ENCODE results near the gene LASP1. TPM values are rescaled to one million over a fixed set of nuclear protein-coding genes. Genes with fewer than 3 reads are reported as not detected.
A peak's percentile ranks its signal among the peaks of the same experiment; 100 is the strongest.

Gene LASP1
- total and polyA plus RNA-seq, 5 donors from 2014 or later = 50.3 to 154 (median 66.1) TPM

DNA sequence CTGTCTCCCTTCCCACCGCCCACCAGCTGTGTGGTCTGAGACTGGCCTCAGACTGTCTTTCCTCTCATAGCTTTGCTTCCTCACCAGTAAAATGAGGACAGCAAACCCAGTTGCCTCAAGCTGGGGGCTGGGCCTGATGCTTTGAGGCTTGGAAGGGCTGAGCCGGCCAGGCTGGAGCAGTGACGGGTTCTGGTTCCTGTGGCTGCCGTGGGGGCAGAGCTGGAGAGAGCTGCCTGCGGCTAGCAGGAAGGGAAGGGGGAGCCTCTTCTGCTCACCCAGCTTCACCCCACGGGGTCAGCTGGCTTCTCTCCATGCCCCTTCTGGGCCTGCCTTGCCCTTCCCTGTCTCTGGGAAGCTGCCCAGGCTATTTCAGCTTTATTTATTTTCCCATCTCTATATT is 23.7 kb downstream of the LASP1 start:
- Histone ChIP-seq H3K9me3 (ENCODE audit: control insufficient read depth in 2 of 2, low read length in 2 of 2) (no peaks in the 10 kb centered on the region), H3K4me1 (ENCODE audit: control insufficient read depth, insufficient read depth, low read length, poor library complexity, severe bottlenecking) (peaks cover 79% of the 10 kb centered on the region), H3K4me3 (ENCODE audit: low read depth, low read length) (no peak overlapping the region), H3K27me3 (ENCODE audit: control insufficient read depth, insufficient read depth, low read length) (no peaks in the 10 kb centered on the region), H3K27ac (ENCODE audit: insufficient read depth, low read length, poor library complexity, severe bottlenecking) (peak overlapping the region; percentile 65), H3K36me3 (ENCODE audit: control insufficient read depth, insufficient read depth, low read length) (peaks cover 53% of the 10 kb centered on the region)
- Mint-ChIP-seq H3K9me3 (no peaks in the 10 kb centered on the region), H3K27me3 (no peaks in the 10 kb centered on the region), H3K4me1 (peaks cover 15 to 85% (median 37%) of the 10 kb centered on the region in 4 donors), H3K27ac (peak overlapping the region in 2 of 3 donors; percentile 49 to 72), H3K36me3 (peaks cover 10% of the 10 kb centered on the region), H3K4me3 (peak overlapping the region in 3 of 4 donors; percentile 24 to 73 (median 48))
- DNase-seq (no peak), ATAC-seq (ENCODE audit: low read depth in 2 of 2) (peak in 1 of 2 donors; percentile 6)

DNA sequence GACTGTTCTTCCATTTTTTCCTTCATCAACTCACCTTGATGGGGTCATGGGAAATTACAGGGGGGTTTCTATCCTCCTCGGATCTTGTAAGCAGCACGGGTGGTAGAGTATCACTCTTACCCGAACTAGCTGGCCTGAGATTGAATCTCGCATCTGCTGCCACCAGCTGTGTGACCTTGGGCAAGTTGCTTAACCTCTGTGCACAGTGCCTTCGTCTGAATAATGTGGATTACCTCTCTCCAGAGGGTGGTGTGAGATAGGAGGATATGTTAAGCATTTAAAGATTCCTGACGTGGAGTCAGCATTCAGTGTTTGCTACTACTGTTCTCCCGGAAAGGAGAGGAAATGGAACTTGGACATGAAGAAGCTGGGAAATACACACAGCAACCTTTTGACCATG is 24.4 kb downstream of the LASP1 start:
- Histone ChIP-seq H3K9me3 (ENCODE audit: control insufficient read depth in 2 of 2, low read length in 2 of 2) (no peaks in the 10 kb centered on the region), H3K4me1 (ENCODE audit: control insufficient read depth, insufficient read depth, low read length, poor library complexity, severe bottlenecking) (peaks cover 84% of the 10 kb centered on the region), H3K27me3 (ENCODE audit: control insufficient read depth, insufficient read depth, low read length) (no peaks in the 10 kb centered on the region), H3K4me3 (ENCODE audit: low read depth, low read length) (no peak overlapping the region), H3K36me3 (ENCODE audit: control insufficient read depth, insufficient read depth, low read length) (peaks cover 49% of the 10 kb centered on the region), H3K27ac (ENCODE audit: insufficient read depth, low read length, poor library complexity, severe bottlenecking) (peak overlapping the region; percentile 65)
- H3K9me3 Mint-ChIP-seq = no peaks in the 10 kb centered on the region
- DNase-seq = no peak
- peaks cover 16 to 85% (median 39%) of the 10 kb centered on the region in 4 donors for H3K4me1 Mint-ChIP-seq
- peak overlapping the region in 2 of 3 donors; percentile 49 to 56 for H3K27ac Mint-ChIP-seq
- H3K4me3 Mint-ChIP-seq = peak overlapping the region in 2 of 4 donors; percentile 24 to 47
- H3K36me3 Mint-ChIP-seq = peaks cover 13% of the 10 kb centered on the region
- ATAC-seq (ENCODE audit: low read depth in 2 of 2) = no peak
- no peaks in the 10 kb centered on the region for H3K27me3 Mint-ChIP-seq

DNA sequence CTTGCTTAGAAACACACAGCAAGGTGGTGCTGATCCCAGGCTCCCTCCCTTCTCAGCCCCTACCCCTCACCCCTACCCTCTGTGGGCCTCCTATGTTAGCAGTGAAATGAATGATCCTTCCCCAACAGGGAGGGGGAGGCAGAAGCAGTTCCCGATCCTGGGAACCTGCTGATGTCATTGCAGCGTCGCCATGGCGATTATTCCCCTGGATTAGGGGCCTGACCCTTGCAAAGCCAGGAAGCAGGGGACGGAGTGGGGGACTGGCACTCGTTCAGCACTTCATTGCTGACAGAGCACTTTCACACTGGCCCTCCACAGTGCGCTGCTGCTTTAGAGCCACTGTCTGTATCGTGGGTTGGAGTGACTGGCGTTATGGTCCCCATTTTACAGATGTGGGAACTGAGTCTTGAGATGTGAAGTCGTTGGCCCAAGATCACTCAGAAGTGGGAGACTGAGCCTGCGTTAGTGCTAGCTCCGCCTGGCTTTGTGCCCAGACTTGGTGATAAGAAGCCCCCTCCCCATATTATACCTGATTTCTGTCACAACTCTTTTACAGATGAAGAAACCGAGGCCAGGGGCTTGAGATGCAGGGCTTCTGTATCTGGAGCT is 26.6 kb downstream of the LASP1 start:
- Mint-ChIP-seq H3K27ac (peak overlapping the region; percentile 46 to 95 (median 77)), H3K9me3 (no peaks in the 10 kb centered on the region), H3K36me3 (peaks cover 11% of the 10 kb centered on the region), H3K27me3 (no peaks in the 10 kb centered on the region), H3K4me1 (peaks cover 18 to 84% (median 37%) of the 10 kb centered on the region in 4 donors), H3K4me3 (peak overlapping the region in 1 of 4 donors; percentile 29)
- Histone ChIP-seq H3K9me3 (ENCODE audit: control insufficient read depth in 2 of 2, low read length in 2 of 2) (no peaks in the 10 kb centered on the region), H3K36me3 (ENCODE audit: control insufficient read depth, insufficient read depth, low read length) (peaks cover 37% of the 10 kb centered on the region), H3K27ac (ENCODE audit: insufficient read depth, low read length, poor library complexity, severe bottlenecking) (peak overlapping the region; percentile 93), H3K4me1 (ENCODE audit: control insufficient read depth, insufficient read depth, low read length, poor library complexity, severe bottlenecking) (peaks cover 84% of the 10 kb centered on the region), H3K4me3 (ENCODE audit: low read depth, low read length) (no peak overlapping the region), H3K27me3 (ENCODE audit: control insufficient read depth, insufficient read depth, low read length) (no peaks in the 10 kb centered on the region)
- ATAC-seq (ENCODE audit: low read depth in 2 of 2) (no peak), DNase-seq (no peak)

DNA sequence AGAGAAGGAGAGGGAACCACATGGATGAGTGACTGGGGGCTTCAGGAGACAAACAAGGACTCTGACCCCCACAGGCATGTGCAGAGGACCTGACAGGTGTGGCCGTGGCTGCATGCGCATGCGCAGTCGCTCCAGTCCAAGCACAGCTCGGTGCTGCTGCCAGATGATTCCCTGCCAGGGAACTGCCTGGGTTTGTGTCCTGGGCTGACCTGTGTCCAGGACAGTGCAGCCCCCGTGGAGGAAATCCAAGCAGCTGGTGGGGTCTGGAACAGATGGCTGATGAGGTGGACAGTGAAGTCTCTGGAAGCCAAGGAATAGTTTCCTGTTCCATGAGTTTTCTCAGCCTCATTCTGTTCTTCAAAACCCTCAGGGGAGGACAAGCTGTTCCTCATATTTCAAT is 27.3 kb downstream of the LASP1 start:
- Histone ChIP-seq H3K36me3 (ENCODE audit: control insufficient read depth, insufficient read depth, low read length) (peaks cover 30% of the 10 kb centered on the region), H3K9me3 (ENCODE audit: control insufficient read depth in 2 of 2, low read length in 2 of 2) (no peaks in the 10 kb centered on the region), H3K27me3 (ENCODE audit: control insufficient read depth, insufficient read depth, low read length) (no peaks in the 10 kb centered on the region), H3K27ac (ENCODE audit: insufficient read depth, low read length, poor library complexity, severe bottlenecking) (peak overlapping the region; percentile 93), H3K4me3 (ENCODE audit: low read depth, low read length) (no peak overlapping the region), H3K4me1 (ENCODE audit: control insufficient read depth, insufficient read depth, low read length, poor library complexity, severe bottlenecking) (peaks cover 81% of the 10 kb centered on the region)
- peak overlapping the region; percentile 77 to 97 (median 95) for H3K27ac Mint-ChIP-seq
- H3K9me3 Mint-ChIP-seq = no peaks in the 10 kb centered on the region
- ATAC-seq (ENCODE audit: low read depth in 2 of 2) = no peak
- peaks cover 8% of the 10 kb centered on the region for H3K36me3 Mint-ChIP-seq
- H3K4me1 Mint-ChIP-seq = peaks cover 14 to 81% (median 32%) of the 10 kb centered on the region in 4 donors
- no peak for DNase-seq
- no peak overlapping the region for H3K4me3 Mint-ChIP-seq
- H3K27me3 Mint-ChIP-seq = no peaks in the 10 kb centered on the region

DNA sequence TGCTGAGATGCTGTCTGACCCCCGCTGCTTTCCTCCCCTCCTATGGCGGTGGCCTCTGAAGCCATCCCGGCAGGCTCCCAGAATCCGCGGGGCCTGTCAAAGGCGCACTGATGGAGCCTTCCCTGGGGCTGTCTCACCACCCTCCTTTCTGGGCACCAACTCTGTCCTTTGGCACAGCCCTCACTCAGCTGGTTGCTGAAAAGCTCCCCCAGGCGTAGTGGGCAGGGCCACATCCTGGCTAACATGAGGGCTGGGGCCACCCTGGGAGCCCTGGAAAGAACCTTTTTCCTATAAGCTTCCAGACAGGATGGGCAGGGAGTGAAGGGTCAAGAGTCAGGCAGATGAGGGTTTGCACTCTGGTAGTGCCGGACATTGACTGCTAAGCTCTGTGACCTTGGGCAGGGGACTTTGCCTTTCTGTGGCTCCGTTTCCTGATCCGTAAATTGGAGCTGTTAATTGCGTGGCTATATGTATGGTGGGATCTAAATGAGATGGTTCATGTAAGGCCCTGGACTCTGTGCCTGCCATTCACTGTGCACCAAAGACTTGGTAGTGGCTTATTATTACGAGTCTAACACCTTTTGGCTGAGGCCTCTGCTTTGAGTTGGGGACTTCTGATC is 27.9 kb downstream of the LASP1 start:
- H3K4me1 Mint-ChIP-seq = peaks cover 14 to 79% (median 31%) of the 10 kb centered on the region in 4 donors
- peaks cover 75% of the 10 kb centered on the region for H3K4me1 ChIP-seq (ENCODE audit: control insufficient read depth, insufficient read depth, low read length, poor library complexity, severe bottlenecking)

DNA sequence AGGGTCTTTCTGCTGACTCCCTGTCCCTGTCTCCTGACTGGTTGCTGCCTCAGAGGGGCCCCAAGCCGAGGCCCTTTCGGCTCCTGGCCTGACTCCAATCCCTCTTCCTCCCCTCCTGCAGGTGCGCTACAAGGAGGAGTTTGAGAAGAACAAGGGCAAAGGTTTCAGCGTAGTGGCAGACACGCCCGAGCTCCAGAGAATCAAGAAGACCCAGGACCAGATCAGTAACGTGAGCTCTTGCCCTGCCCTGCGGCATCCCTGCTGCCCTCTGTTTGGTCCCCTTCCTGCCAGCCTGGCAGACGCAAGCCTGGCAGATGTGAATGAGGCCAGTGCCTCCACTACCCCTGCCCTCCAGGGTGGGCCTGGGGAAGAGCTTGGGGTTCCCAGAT is 28.4 kb downstream of the LASP1 start:
- H3K9me3 ChIP-seq (ENCODE audit: control insufficient read depth in 2 of 2, low read length in 2 of 2) = no peaks in the 10 kb centered on the region
- Mint-ChIP-seq H3K4me3 (peak overlapping the region; percentile 83 to 89 (median 86)), H3K36me3 (peaks cover 12% of the 10 kb centered on the region), H3K4me1 (peaks cover 14 to 79% (median 35%) of the 10 kb centered on the region in 4 donors), H3K27me3 (no peaks in the 10 kb centered on the region), H3K27ac (peak overlapping the region; percentile 95 to 99 (median 97)), H3K9me3 (no peaks in the 10 kb centered on the region)
- ATAC-seq (ENCODE audit: low read depth in 2 of 2) (peak; percentile 35), DNase-seq (peak in 2 of 3 donors; percentile 31 to 68)
- no peaks in the 10 kb centered on the region for H3K27me3 ChIP-seq (ENCODE audit: control insufficient read depth, insufficient read depth, low read length)
- peak overlapping the region; percentile 93 for H3K27ac ChIP-seq (ENCODE audit: insufficient read depth, low read length, poor library complexity, severe bottlenecking)
- peaks cover 25% of the 10 kb centered on the region for H3K36me3 ChIP-seq (ENCODE audit: control insufficient read depth, insufficient read depth, low read length)
- H3K4me1 ChIP-seq (ENCODE audit: control insufficient read depth, insufficient read depth, low read length, poor library complexity, severe bottlenecking) = peaks cover 70% of the 10 kb centered on the region
- H3K4me3 ChIP-seq (ENCODE audit: low read depth, low read length) = peak overlapping the region; percentile 61

More for the DNA sequence above, 27.9 kb downstream of the LASP1 start:
- Histone ChIP-seq H3K36me3 (ENCODE audit: control insufficient read depth, insufficient read depth, low read length) (peaks cover 26% of the 10 kb centered on the region), H3K4me3 (ENCODE audit: low read depth, low read length) (peak overlapping the region; percentile 61), H3K27ac (ENCODE audit: insufficient read depth, low read length, poor library complexity, severe bottlenecking) (peak overlapping the region; percentile 93), H3K27me3 (ENCODE audit: control insufficient read depth, insufficient read depth, low read length) (no peaks in the 10 kb centered on the region), H3K9me3 (ENCODE audit: control insufficient read depth in 2 of 2, low read length in 2 of 2) (no peaks in the 10 kb centered on the region)
- DNase-seq = no peak
- peak overlapping the region; percentile 83 to 89 (median 86) for H3K4me3 Mint-ChIP-seq
- no peak for ATAC-seq (ENCODE audit: low read depth in 2 of 2)
- peaks cover 8% of the 10 kb centered on the region for H3K36me3 Mint-ChIP-seq
- H3K27me3 Mint-ChIP-seq = no peaks in the 10 kb centered on the region
- H3K27ac Mint-ChIP-seq = peak overlapping the region; percentile 95 to 99 (median 97)
- no peaks in the 10 kb centered on the region for H3K9me3 Mint-ChIP-seq

DNA sequence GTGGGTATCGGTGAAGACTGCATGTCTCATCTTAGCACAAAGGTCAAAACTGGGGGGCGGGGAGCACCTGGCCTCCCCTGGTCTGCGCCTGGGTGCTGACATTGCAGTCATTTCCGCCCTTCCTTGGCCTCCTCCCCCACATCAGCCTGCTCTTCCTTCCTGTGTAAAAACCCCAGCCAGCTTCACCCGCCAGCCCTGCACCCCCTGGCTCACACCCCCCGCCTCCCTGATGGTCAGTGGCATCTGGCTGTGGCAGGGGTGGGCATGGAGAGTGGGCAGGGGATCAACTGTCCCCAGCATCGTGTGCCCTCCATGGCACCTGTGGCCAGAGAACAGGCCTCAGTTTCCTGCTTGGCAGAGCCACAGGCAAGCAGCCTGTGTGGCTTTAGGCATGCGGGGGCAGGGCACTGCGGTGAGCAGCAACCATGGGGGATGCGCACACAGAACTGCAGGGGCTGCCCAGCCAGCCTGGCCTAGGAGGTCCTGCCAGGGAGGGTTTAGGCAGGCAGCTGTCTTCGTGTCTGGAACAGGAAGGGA is 29.0 kb downstream of the LASP1 start:
- Mint-ChIP-seq H3K4me1 (peaks cover 19 to 78% (median 39%) of the 10 kb centered on the region in 4 donors), H3K4me3 (peak overlapping the region; percentile 83 to 89 (median 86)), H3K36me3 (peaks cover 17% of the 10 kb centered on the region), H3K9me3 (no peaks in the 10 kb centered on the region), H3K27ac (peak overlapping the region; percentile 95 to 99 (median 97)), H3K27me3 (no peaks in the 10 kb centered on the region)
- Histone ChIP-seq H3K4me3 (ENCODE audit: low read depth, low read length) (peak overlapping the region; percentile 61), H3K4me1 (ENCODE audit: control insufficient read depth, insufficient read depth, low read length, poor library complexity, severe bottlenecking) (peaks cover 64% of the 10 kb centered on the region), H3K27ac (ENCODE audit: insufficient read depth, low read length, poor library complexity, severe bottlenecking) (peak overlapping the region; percentile 93), H3K27me3 (ENCODE audit: control insufficient read depth, insufficient read depth, low read length) (no peaks in the 10 kb centered on the region), H3K9me3 (ENCODE audit: control insufficient read depth in 2 of 2, low read length in 2 of 2) (no peaks in the 10 kb centered on the region), H3K36me3 (ENCODE audit: control insufficient read depth, insufficient read depth, low read length) (peaks cover 31% of the 10 kb centered on the region)
- DNase-seq (peak; percentile 66 to 93 (median 76)), ATAC-seq (ENCODE audit: low read depth in 2 of 2) (peak; percentile 92)
